Fibroblast of mammary gland (primary cell): ENCODE measurements around the gene SBF2.

Experiments
- DNase-seq: peaks from one replicate; pipeline ENCODE4 v3.0.0-alpha.2; 2010; ENCODE audit warnings: low read depth
- H3K4me3 ChIP-seq: 2 replicates; pipeline ENCODE4 v1.5.1; 2011; ENCODE audit warnings: low read depth, mild to moderate bottlenecking, low read length, moderate library complexity; ENCODE audit not compliant: control insufficient read depth
- TF ChIP-seq, protein P1 (sequence below): conservative IDR thresholded peaks from 2 replicates; pipeline ENCODE4 v1.5.1; 2011; ENCODE audit warnings: low read depth, low read length, inconsistent platforms; ENCODE audit not compliant: control insufficient read depth, insufficient read depth

The SBF2 gene

DNA sequence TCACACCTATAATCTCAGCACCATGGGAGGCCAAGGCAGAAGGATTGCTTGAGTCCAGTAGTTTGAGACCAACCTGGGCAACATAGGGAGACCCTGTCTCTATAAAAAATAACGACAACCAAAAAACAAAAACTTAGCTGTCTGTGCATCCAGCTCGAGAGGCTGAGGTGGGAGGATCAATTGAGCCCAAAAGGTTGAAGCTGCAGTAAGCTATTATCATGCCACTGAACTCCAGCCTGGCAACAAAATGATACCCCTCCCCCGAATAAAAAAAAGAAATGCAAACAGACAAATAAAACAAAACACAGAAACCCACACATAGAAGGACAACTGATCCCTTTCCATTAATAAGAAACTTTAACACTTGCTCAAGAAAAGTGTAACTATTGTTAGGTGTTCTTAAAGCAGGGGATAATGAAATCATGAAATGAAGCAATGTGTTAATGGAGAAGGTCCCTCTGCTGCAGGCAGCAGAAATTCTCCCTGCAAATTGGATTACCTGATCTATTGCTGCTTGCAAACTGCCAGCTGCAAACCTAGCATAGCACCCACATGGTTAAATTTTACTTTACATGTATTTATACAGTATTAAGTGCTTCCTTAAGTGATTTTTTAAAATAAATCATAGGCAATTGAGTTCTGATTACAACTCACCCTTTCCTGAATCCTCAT, 226.3 kb downstream of the SBF2 start:
- H3K4me3 ChIP-seq, result no peak overlapping the region
- TF ChIP-seq, protein P1, sequence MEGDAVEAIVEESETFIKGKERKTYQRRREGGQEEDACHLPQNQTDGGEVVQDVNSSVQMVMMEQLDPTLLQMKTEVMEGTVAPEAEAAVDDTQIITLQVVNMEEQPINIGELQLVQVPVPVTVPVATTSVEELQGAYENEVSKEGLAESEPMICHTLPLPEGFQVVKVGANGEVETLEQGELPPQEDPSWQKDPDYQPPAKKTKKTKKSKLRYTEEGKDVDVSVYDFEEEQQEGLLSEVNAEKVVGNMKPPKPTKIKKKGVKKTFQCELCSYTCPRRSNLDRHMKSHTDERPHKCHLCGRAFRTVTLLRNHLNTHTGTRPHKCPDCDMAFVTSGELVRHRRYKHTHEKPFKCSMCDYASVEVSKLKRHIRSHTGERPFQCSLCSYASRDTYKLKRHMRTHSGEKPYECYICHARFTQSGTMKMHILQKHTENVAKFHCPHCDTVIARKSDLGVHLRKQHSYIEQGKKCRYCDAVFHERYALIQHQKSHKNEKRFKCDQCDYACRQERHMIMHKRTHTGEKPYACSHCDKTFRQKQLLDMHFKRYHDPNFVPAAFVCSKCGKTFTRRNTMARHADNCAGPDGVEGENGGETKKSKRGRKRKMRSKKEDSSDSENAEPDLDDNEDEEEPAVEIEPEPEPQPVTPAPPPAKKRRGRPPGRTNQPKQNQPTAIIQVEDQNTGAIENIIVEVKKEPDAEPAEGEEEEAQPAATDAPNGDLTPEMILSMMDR, result no peak
- DNase-seq, result no peak

GRCh38 chr11:10066441-10066840, 227.6 kb downstream of the SBF2 start:
- no peak for DNase-seq
- H3K4me3 ChIP-seq, result no peak overlapping the region
- TF ChIP-seq, protein P1, result no peak

GRCh38 chr11:10064828-10065227, 229.2 kb downstream of the SBF2 start:
- DNase-seq, result no peak
- no peak overlapping the region for H3K4me3 ChIP-seq
- TF ChIP-seq, protein P1, result no peak

GRCh38 chr11:10058356-10058755, 235.7 kb downstream of the SBF2 start:
- H3K4me3 ChIP-seq, result no peak overlapping the region
- TF ChIP-seq, protein P1, result no peak
- no peak for DNase-seq

- DNase-seq, result no peak
- H3K4me3 ChIP-seq, result no peak overlapping the region
- TF ChIP-seq, protein P1, result no peak
These were observed 242.0 kb downstream of the SBF2 start for GRCh38 chr11:10051868-10052586.

DNA sequence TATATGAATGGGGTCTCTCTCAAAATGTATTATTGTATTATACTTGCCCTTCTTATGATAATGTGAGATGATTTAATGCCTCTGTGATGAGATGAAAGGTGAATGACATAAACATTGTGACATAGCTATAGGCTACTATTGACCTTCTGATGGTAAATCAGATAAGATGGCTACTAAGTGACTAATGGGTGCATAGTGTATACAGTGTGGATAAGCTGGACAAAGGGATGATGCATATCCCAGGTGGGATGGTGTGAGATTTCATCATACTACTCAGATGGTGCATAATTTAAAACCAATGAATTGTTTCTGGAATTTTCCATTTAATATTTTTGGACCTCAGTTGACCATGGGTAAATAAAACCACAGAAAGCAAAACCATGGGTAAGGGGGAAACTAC, 243.5 kb downstream of the SBF2 start:
- peak; percentile 63 for DNase-seq
- TF ChIP-seq, protein P1, result no peak

GRCh38 chr11:10049756-10050155, 244.3 kb downstream of the SBF2 start:
- no peak for DNase-seq
- H3K4me3 ChIP-seq, result no peak overlapping the region
- TF ChIP-seq, protein P1, result no peak

More for the DNA sequence above, 243.5 kb downstream of the SBF2 start:
- H3K4me3 ChIP-seq, result no peak overlapping the region
